HG02981 (cell line): ENCODE data around the gene DDIAS.
A peak's percentile ranks its signal among the peaks of the same experiment; 100 is the strongest.
"Not testable (repeated sequence)": the region's sequence is repeated elsewhere in the genome, so short reads cannot be mapped to it uniquely, and the experiment has no call there.

Experiments used
- ATAC-seq: cut with Tn5 transposase; IDR thresholded peaks from one replicate; pipeline ENCODE4 v1.9.1; 2021; ENCODE audit warnings: mild to moderate bottlenecking, moderate library complexity; ENCODE audit not compliant: unreplicated experiment

DDIAS gene

GRCh38 chr11:82962021-82962420, 60.5 kb downstream of the DDIAS start:
- not testable (repeated sequence) for ATAC-seq

- no peak for ATAC-seq
These were observed 65.8 kb downstream of the DDIAS start for GRCh38 chr11:82967381-82967780.

- peak; percentile 98 for ATAC-seq
These were observed 68.3 kb downstream of the DDIAS start for GRCh38 chr11:82969811-82970210.

GRCh38 chr11:82970507-82971083, 69.1 kb downstream of the DDIAS start:
- ATAC-seq = not testable (repeated sequence)

GRCh38 chr11:82971519-82971946, 70.0 kb downstream of the DDIAS start:
- peak; percentile 45 for ATAC-seq

GRCh38 chr11:82972103-82972502, 70.6 kb downstream of the DDIAS start:
- no peak for ATAC-seq

GRCh38 chr11:82974135-82974534, 72.6 kb downstream of the DDIAS start:
- no peak for ATAC-seq

- no peak for ATAC-seq
These were observed 73.3 kb downstream of the DDIAS start for GRCh38 chr11:82974851-82975250.

- no peak for ATAC-seq
These were observed 74.3 kb downstream of the DDIAS start for GRCh38 chr11:82975882-82976281.

GRCh38 chr11:82976786-82977185, 75.2 kb downstream of the DDIAS start:
- no peak for ATAC-seq

- ATAC-seq = peak; percentile 49
These were observed 77.0 kb downstream of the DDIAS start for GRCh38 chr11:82978422-82979099.

- no peak for ATAC-seq
These were observed 78.3 kb downstream of the DDIAS start for GRCh38 chr11:82979824-82980223.

GRCh38 chr11:82980292-82980691, 78.8 kb downstream of the DDIAS start:
- ATAC-seq = no peak

GRCh38 chr11:82980947-82981346, 79.4 kb downstream of the DDIAS start:
- no peak for ATAC-seq

- ATAC-seq = no peak
These were observed 80.3 kb downstream of the DDIAS start for GRCh38 chr11:82981852-82982251.
